Neural cell (in vitro differentiated cells): ENCODE measurements around the gene MKRN1. TPM values are rescaled to one million over a fixed set of nuclear protein-coding genes. Genes with fewer than 3 reads are reported as not detected.

Source experiments
- H2AFZ ChIP-seq: fragments of 200-600, 300-800 bp; sonication (generic), shearing (Covaris generic); 2 replicates; pipeline ENCODE4 v1.6.0; 2014; ENCODE audit warnings: low read depth, mild to moderate bottlenecking, antibody characterized with exemption, low read length, moderate library complexity
- H3F3A ChIP-seq: fragments of 200-600 bp; shearing (Covaris generic); 2 replicates; pipeline ENCODE4 v1.6.1; 2016; ENCODE audit warnings: mild to moderate bottlenecking, moderate library complexity, mixed read lengths, antibody characterized with exemption, low read length; ENCODE audit not compliant: insufficient read depth, poor library complexity, severe bottlenecking
- H3K27ac ChIP-seq: fragments of 200-600, 300-800 bp; sonication (generic), shearing (Covaris generic); 2 replicates; pipeline ENCODE4 v1.5.1; 2014; ENCODE audit warnings: mild to moderate bottlenecking, low read length, moderate library complexity
- H3K27me3 ChIP-seq: fragments of 300-800, 200-600 bp; sonication (generic), shearing (Covaris generic); 2 replicates; pipeline ENCODE4 v1.6.0; 2014; ENCODE audit warnings: mild to moderate bottlenecking, low read depth, low read length, moderate library complexity; ENCODE audit not compliant: insufficient read depth
- H3K36me3 ChIP-seq: fragments of 300-800, 200-600 bp; sonication (generic), shearing (Covaris generic); 2 replicates; pipeline ENCODE4 v1.5.1; 2014; ENCODE audit warnings: mild to moderate bottlenecking, antibody characterized with exemption, low read length, moderate library complexity; ENCODE audit not compliant: insufficient read depth
- H3K4me2 ChIP-seq: fragments of 300-800, 200-600 bp; sonication (generic), shearing (Covaris generic); 2 replicates; pipeline ENCODE4 v1.6.0; 2014; ENCODE audit warnings: mild to moderate bottlenecking, low read length
- H3K4me3 ChIP-seq: fragments of 300-800, 200-600 bp; sonication (generic), shearing (Covaris generic); 2 replicates; pipeline ENCODE4 v1.5.1; 2014; ENCODE audit warnings: mild to moderate bottlenecking, low read length, moderate library complexity
- H3K79me2 ChIP-seq: fragments of 200-600 bp; shearing (Covaris generic); replicated peaks from 2 replicates; pipeline ENCODE4 v1.6.0; 2014; ENCODE audit warnings: mild to moderate bottlenecking, low read length, moderate library complexity; ENCODE audit not compliant: insufficient read depth
- H3K9ac ChIP-seq: fragments of 300-800, 200-600 bp; sonication (generic), shearing (Covaris generic); 2 replicates; pipeline ENCODE4 v1.6.1; 2016; ENCODE audit warnings: mild to moderate bottlenecking, low read length, mixed read lengths
- H3K9me2 ChIP-seq: fragments of 200-600 bp; shearing (Covaris generic); 2 replicates; pipeline ENCODE4 v1.6.1; 2016; ENCODE audit warnings: mild to moderate bottlenecking, low read length, mixed read lengths; ENCODE audit not compliant: insufficient read depth
- H3K9me3 ChIP-seq: fragments of 200-600, 300-800 bp; sonication (generic), shearing (Covaris generic); 2 replicates; pipeline ENCODE4 v1.6.1; 2016; ENCODE audit warnings: mild to moderate bottlenecking, mixed run types, low read length, moderate library complexity, mixed read lengths
- H4K20me1 ChIP-seq: fragments of 200-600 bp; shearing (Covaris generic); 2 replicates; pipeline ENCODE4 v1.6.1; 2016; ENCODE audit warnings: mild to moderate bottlenecking, mixed run types; ENCODE audit not compliant: insufficient read depth
- CTCF ChIP-seq: fragments of 450-650 bp; IDR thresholded peaks from 2 replicates; pipeline ENCODE4 v1.5.1; 2014; ENCODE audit warnings: antibody characterized with exemption, mild to moderate bottlenecking, moderate library complexity; ENCODE audit not compliant: poor library complexity, severe bottlenecking
- EZH2 ChIP-seq: fragments of 200-600, 300-800 bp; shearing (Covaris generic), sonication (generic); IDR thresholded peaks from 2 replicates; pipeline ENCODE4 v1.6.1; 2014; ENCODE audit warnings: antibody characterized with exemption, low read length, borderline replicate concordance, mild to moderate bottlenecking; ENCODE audit not compliant: insufficient read depth, poor library complexity, severe bottlenecking
- POLR2AphosphoS5 ChIP-seq: IDR thresholded peaks from 2 replicates; pipeline ENCODE4 v1.6.1; 2012
- RAD21 ChIP-seq: fragments of 450-650 bp; conservative IDR thresholded peaks from 2 replicates; pipeline ENCODE4 v1.6.1; 2014; ENCODE audit warnings: antibody characterized with exemption, mild to moderate bottlenecking, moderate library complexity
- REST ChIP-seq: IDR thresholded peaks from 2 replicates; pipeline ENCODE4 v1.6.1; 2012; ENCODE audit warnings: borderline replicate concordance
- SMC3 ChIP-seq: fragments of 450-650 bp; conservative IDR thresholded peaks from 2 replicates; pipeline ENCODE4 v1.6.1; 2014; ENCODE audit warnings: antibody characterized with exemption, mild to moderate bottlenecking, moderate library complexity; ENCODE audit not compliant: poor library complexity
- TAF1 ChIP-seq: IDR thresholded peaks from 2 replicates; pipeline ENCODE4 v1.6.1; 2012; ENCODE audit warnings: low read depth
- polyA plus RNA-seq: library from polyadenylated mRNA; depleted of rRNA; stranded (reverse); fragments of >200 nt; gene quantifications from 2 replicates; pipeline ENCODE4 v1.2.3, GENCODE V29; 2014

MKRN1 gene
- polyA plus RNA-seq, 1 donor from 2014 or later = 251 TPM

GRCh38 chr7:140433396-140433795, 45.9 kb downstream of the MKRN1 start:
- no peaks in the 10 kb centered on the region for H4K20me1 ChIP-seq
- H3K27me3 ChIP-seq = no peaks in the 10 kb centered on the region
- no peak overlapping the region for H3K4me2 ChIP-seq
- H2AFZ ChIP-seq = no peak overlapping the region
- H3K9ac ChIP-seq = no peak overlapping the region
- H3K4me3 ChIP-seq = no peak overlapping the region
- H3K9me2 ChIP-seq = no peaks in the 10 kb centered on the region
- H3F3A ChIP-seq = no peaks in the 10 kb centered on the region
- no peak overlapping the region for H3K27ac ChIP-seq
- no peaks in the 10 kb centered on the region for H3K36me3 ChIP-seq
- H3K9me3 ChIP-seq = no peaks in the 10 kb centered on the region
- TF ChIP-seq RAD21 (no peak), EZH2 (no peak), POLR2AphosphoS5 (no peak), REST (no peak), CTCF (no peak), TAF1 (no peak), SMC3 (no peak)
- H3K79me2 ChIP-seq = no peaks in the 10 kb centered on the region

- Histone ChIP-seq H3K9ac (no peak overlapping the region), H3K36me3 (no peaks in the 10 kb centered on the region), H3K4me2 (no peak overlapping the region), H3K9me2 (no peaks in the 10 kb centered on the region), H3K27me3 (no peaks in the 10 kb centered on the region), H3F3A (no peaks in the 10 kb centered on the region), H3K4me3 (no peak overlapping the region), H3K9me3 (no peaks in the 10 kb centered on the region), H2AFZ (no peak overlapping the region), H3K27ac (no peak overlapping the region), H3K79me2 (no peaks in the 10 kb centered on the region), H4K20me1 (no peaks in the 10 kb centered on the region)
- TF ChIP-seq EZH2 (no peak), REST (no peak)
These were observed 53.2 kb downstream of the MKRN1 start for GRCh38 chr7:140426130-140426529.
